GM12878 (cell line): ENCODE results near the gene PRR5. TPM values are rescaled to one million over a fixed set of nuclear protein-coding genes. Genes with fewer than 3 reads are reported as not detected.

Experiments
- ATAC-seq: fragments of 200-7000 bp; cut with Tn5 transposase; 3 replicates; pipeline ENCODE4 v1.9.1; 2020; ENCODE audit warnings: mild to moderate bottlenecking, moderate library complexity
- BruUV-seq: library from RNA; stranded (reverse); fragments of 400-500 nt; replicated peaks from 2 replicates; lab custom pipeline; 2021; lab: Mats Ljungman, UMichigan
- CTCF ChIA-PET: fragments of 300-600 bp; sonication (Branson Sonifier 250); formaldehyde crosslinking; extraction: SDS; loops from one replicate; lab custom pipeline; 2021; ENCODE audit warnings: inconsistent platforms; lab: Yijun Ruan, JAX
- POLR2A ChIA-PET: fragments of 350-600 bp; formaldehyde crosslinking; extraction: SDS; loops from one replicate; lab custom pipeline; 2021; ENCODE audit warnings: inconsistent platforms; lab: Charles Lee
- RAD21 ChIA-PET: fragments of 300-600 bp; sonication (Branson Sonifier 250); formaldehyde crosslinking; loops from one replicate; lab custom pipeline; 2023; ENCODE audit warnings: antibody characterized with exemption; ENCODE audit not compliant: unreplicated experiment; lab: Charles Lee
- SMC1A ChIA-PET: fragments of 300-600 bp; sonication (Branson Sonifier 250); formaldehyde crosslinking; loops from one replicate; lab custom pipeline; 2023; ENCODE audit not compliant: unreplicated experiment, uncharacterized antibody; lab: Charles Lee
- DNase-seq: peaks from one replicate; pipeline ENCODE4 v3.0.0-alpha.2; 2011; ENCODE audit warnings: low read depth, low spot score
- FAIRE-seq: peaks from 3 replicates; lab custom pipeline; 2011; peaks lifted over from hg19 to GRCh38; lab: Jason Lieb, UNC
- H2AFZ ChIP-seq: 2 replicates; pipeline ENCODE4 v1.6.0; 2011; ENCODE audit warnings: low read depth, low read length, control low read depth; ENCODE audit not compliant: control insufficient read depth
- H3K27ac ChIP-seq: 2 replicates; pipeline ENCODE4 v1.5.1; 2011; ENCODE audit warnings: control low read depth; ENCODE audit not compliant: control insufficient read depth, insufficient read depth
- H3K27me3 ChIP-seq, 2 experiments: replicated peaks in 1 of 2; 2 replicates each; pipeline versions ENCODE4 v1.6.0 to v1.6.1; 2011; ENCODE audit warnings: low read length in 1 of 2; ENCODE audit not compliant: control insufficient read depth in 2 of 2, insufficient read depth in 2 of 2
- H3K36me3 ChIP-seq, 2 experiments: 2 replicates each; pipeline ENCODE4 v1.5.1; 2011; ENCODE audit warnings: low read length in 1 of 2; ENCODE audit not compliant: control insufficient read depth in 2 of 2, insufficient read depth in 2 of 2
- H3K4me1 ChIP-seq: 2 replicates; pipeline ENCODE4 v1.6.1; 2011; ENCODE audit warnings: mild to moderate bottlenecking, low read length, moderate library complexity, mixed read lengths; ENCODE audit not compliant: control insufficient read depth, insufficient read depth
- H3K4me2 ChIP-seq: 2 replicates; pipeline ENCODE4 v1.6.0; 2011; ENCODE audit warnings: control low read depth; ENCODE audit not compliant: control insufficient read depth, insufficient read depth
- H3K4me3 ChIP-seq: fragments of 200-600 bp; sonication (generic); 2 replicates; pipeline ENCODE4 v1.5.1; 2016
- H3K79me2 ChIP-seq: 2 replicates; pipeline ENCODE4 v1.6.0; 2011; ENCODE audit warnings: low read length; ENCODE audit not compliant: control insufficient read depth, insufficient read depth
- H3K9ac ChIP-seq: 2 replicates; pipeline ENCODE4 v1.8.0; 2011; ENCODE audit warnings: low read length, control low read depth, mixed read lengths; ENCODE audit not compliant: control insufficient read depth, insufficient read depth
- H3K9me3 ChIP-seq: replicated peaks from 3 replicates; pipeline ENCODE4 v1.5.1; 2011; ENCODE audit warnings: mild to moderate bottlenecking, low read length; ENCODE audit not compliant: control insufficient read depth, insufficient read depth
- H4K20me1 ChIP-seq: 2 replicates; pipeline ENCODE4 v1.6.0; 2011; ENCODE audit not compliant: control insufficient read depth, insufficient read depth
- ATF2 ChIP-seq: IDR thresholded peaks from 2 replicates; pipeline ENCODE4 v1.6.1; 2012; ENCODE audit warnings: low read length, inconsistent platforms
- CHD1 ChIP-seq: IDR thresholded peaks from 2 replicates; pipeline ENCODE4 v1.6.1; 2012; ENCODE audit warnings: low read depth, low read length, improper control_type of control experiment
- CHD2 ChIP-seq: IDR thresholded peaks from 2 replicates; pipeline ENCODE4 v1.6.1; 2011; ENCODE audit warnings: low read depth, low read length, improper control_type of control experiment, borderline replicate concordance
- E2F4 ChIP-seq: IDR thresholded peaks from 2 replicates; pipeline ENCODE4 v1.6.1; 2012; ENCODE audit warnings: low read depth, low read length, improper control_type of control experiment
- E4F1 ChIP-seq: fragments of 450-650 bp; IDR thresholded peaks from 2 replicates; pipeline ENCODE4 v1.6.1; 2018; ENCODE audit warnings: borderline replicate concordance, mild to moderate bottlenecking; ENCODE audit not compliant: partially characterized antibody
- JUND ChIP-seq: IDR thresholded peaks from 2 replicates; pipeline ENCODE4 v1.6.1; 2012; ENCODE audit warnings: low read depth, mild to moderate bottlenecking, low read length, improper control_type of control experiment, moderate library complexity
- MLLT1 ChIP-seq: fragments of 450-650 bp; IDR thresholded peaks from 2 replicates; pipeline ENCODE4 v1.6.1; 2016; ENCODE audit warnings: mild to moderate bottlenecking
- NFYB ChIP-seq: IDR thresholded peaks from 2 replicates; pipeline ENCODE4 v1.6.1; 2011; ENCODE audit warnings: low read depth, mild to moderate bottlenecking, low read length, improper control_type of control experiment, moderate library complexity; ENCODE audit not compliant: insufficient read depth
- NR2C2 ChIP-seq: IDR thresholded peaks from 2 replicates; pipeline ENCODE4 v1.6.1; 2011; ENCODE audit warnings: borderline replicate concordance, low read depth; ENCODE audit not compliant: control insufficient read depth, insufficient read length
- RFX5 ChIP-seq: IDR thresholded peaks from 2 replicates; pipeline ENCODE4 v1.6.1; 2011; ENCODE audit warnings: low read depth, low read length, improper control_type of control experiment
- ZBTB33 ChIP-seq: fragments of 450-650 bp; IDR thresholded peaks from 2 replicates; pipeline ENCODE4 v1.6.1; 2017; ENCODE audit warnings: mild to moderate bottlenecking
- ZNF622 ChIP-seq: fragments of 450-650 bp; IDR thresholded peaks from 2 replicates; pipeline ENCODE4 v1.6.1; 2017; ENCODE audit warnings: mild to moderate bottlenecking, inconsistent platforms
- WGBS: methylation state at CpG from one replicate; pipeline ENCODE4 v1.1.6; 2016; ENCODE audit warnings: low lambda C conversion rate; ENCODE audit not compliant: insufficient replicate concordance, insufficient coverage; ENCODE audit errors: missing lambda C conversion rate; 5-methylcytosine and 5-hydroxymethylcytosine counted together
- in situ Hi-C: fragments of 300-500 bp; cut with MboI; formaldehyde crosslinking; loops from 9 replicates; pipeline ENCODE4 v1.14.3; 2018; ENCODE audit warnings: mixed read lengths
- intact Hi-C: fragments of 100-400 bp; cut with micrococcal nuclease; formaldehyde crosslinking; loops from one replicate; pipeline ENCODE4 v1.14.2; 2022; ENCODE audit not compliant: unreplicated experiment
- polyA plus RNA-seq, 11 experiments: library from polyadenylated mRNA; depleted of rRNA in 4 of 11; unstranded in 6 of 11; stranded (reverse) in 5 of 11; fragments of >200 nt; fragmentation: Nextera tagmentation in 4 of 11; fragmentation: Illumina TruSeq in 1 of 11; extraction: Ambion mirVana in 4 of 11; extraction: Trizol in 1 of 11; gene quantifications; 1 replicate in 1 of 11; 2 replicates in 10 of 11; pipeline versions ENCODE4 v1.2.1 to v1.2.3, GENCODE V29; 2011 to 2016; ENCODE audit warnings: inconsistent platforms in 2 of 11, missing spikeins in 2 of 11, low read depth in 1 of 11
- total RNA-seq, 4 experiments: library from RNA; depleted of rRNA in 3 of 4; stranded (reverse); fragments of >200 nt in 3 of 4; fragmentation: Illumina TruSeq in 1 of 4; extraction: Trizol in 1 of 4; gene quantifications; 2 replicates each; pipeline versions ENCODE4 v1.2.1 to v1.2.3, GENCODE V29; 2013 to 2021

PRR5 gene
- total and polyA plus RNA-seq, 10 of the 15 experiments (the other 5 are each of a cell fraction or from before 2014, with no cell fraction given), result 0.03 to 9.4 (median 1.5) TPM

- Histone ChIP-seq H4K20me1 (no peaks in the 10 kb centered on the region), H3K79me2 (no peaks in the 10 kb centered on the region), H3K27ac (no peak overlapping the region), H3K4me2 (no peak overlapping the region), H3K9me3 (no peaks in the 10 kb centered on the region; the same call in 2 of the 3 replicates), H3K4me1 (peaks cover 40% of the 10 kb centered on the region), H3K27me3 (no peaks in the 10 kb centered on the region), H3K36me3 (no peaks in the 10 kb centered on the region), H2AFZ (no peak overlapping the region), H3K9ac (no peak overlapping the region), H3K4me3 (no peak overlapping the region)
- in situ Hi-C loops (no loop called here), intact Hi-C loops (no loop called here)
- ChIA-PET CTCF (interaction anchor here (1.9 to 6.2 kb wide), 4 partner anchors 11 to 48 kb away, joined by 6 to 67 read pairs (median 20); no protein-coding TSS in a partner anchor), POLR2A (interaction anchor here (1.4 kb wide), 1 partner anchor 11 kb away, joined by 5 read pairs; no protein-coding TSS in a partner anchor), RAD21 (interaction anchor here (1.3 to 1.5 kb wide), 3 partner anchors 11 to 49 kb away, joined by 3 to 5 read pairs (median 3); no protein-coding TSS in a partner anchor), SMC1A (interaction anchor here (1.5 kb wide), 1 partner anchor 11 kb away, joined by 4 read pairs; no protein-coding TSS in a partner anchor)
- no peak for FAIRE-seq
- DNase-seq, result no peak
- ATAC-seq, result no peak
- TF ChIP-seq CHD2 (no peak), NR2C2 (no peak), CHD1 (no peak), ATF2 (no peak), E2F4 (no peak), MLLT1 (no peak), JUND (no peak), RFX5 (no peak), NFYB (no peak), E4F1 (no peak), ZBTB33 (no peak), ZNF622 (no peak)
- no TSS peak for BruUV-seq
- 85% methylated on average over 10 of the region's 10 CpGs for WGBS
Measured at GRCh38 chr22:44686873-44687600, 15.0 kb upstream of the PRR5 start.
